ENCODE data around the gene TMEM123.

GRCh38 chr11:102386136-102386734 is 66.3 kb downstream of the TMEM123 start:
- TF ChIP-seq CTCF (IDR thresholded peaks at IDR 0.05) (no peak), EZH2 (IDR thresholded peaks at IDR 0.05; ENCODE audit: borderline replicate concordance, insufficient read depth, low read depth, low read length, poor library complexity, severe bottlenecking) (no peak)

Data from B cell (primary cell).